Endothelial cell of umbilical vein (primary cell): ENCODE data around the gene PRF1. TPM values are rescaled to one million over a fixed set of nuclear protein-coding genes. Genes with fewer than 3 reads are reported as not detected.

Experiments
- BruUV-seq: library from RNA; stranded (reverse); fragments of 400-500 nt; replicated peaks from 2 replicates; lab custom pipeline; 2021; lab: Mats Ljungman, UMichigan
- CTCF ChIA-PET: fragments of 300-600, 350-600 bp; sonication (Branson Sonifier 250); formaldehyde crosslinking; loops from one replicate; lab custom pipeline; 2021; ENCODE audit warnings: antibody characterized with exemption, inconsistent platforms; lab: Charles Lee
- POLR2A ChIA-PET: fragments of 300-600, 350-600 bp; sonication (Branson Sonifier 250); formaldehyde crosslinking; loops from one replicate; lab custom pipeline; 2021; ENCODE audit warnings: antibody characterized with exemption, inconsistent platforms; lab: Charles Lee
- DNase-seq: peaks from one replicate; pipeline ENCODE4 v3.0.0-alpha.2; 2011; ENCODE audit warnings: low read depth, low spot score
- FAIRE-seq: peaks from 2 replicates; lab custom pipeline; 2011; peaks lifted over from hg19 to GRCh38; lab: Jason Lieb, UNC
- H2AFZ ChIP-seq: 2 replicates; pipeline ENCODE4 v1.6.0; 2012; ENCODE audit warnings: low read depth, low read length, control low read depth, inconsistent platforms
- H3K27ac ChIP-seq: 2 replicates; pipeline ENCODE4 v1.5.1; 2011; ENCODE audit warnings: low read depth, mild to moderate bottlenecking, control low read depth, low read length, moderate library complexity; ENCODE audit not compliant: insufficient read depth
- H3K27me3 ChIP-seq, 2 experiments: 2 replicates each; pipeline versions ENCODE4 v1.6.0 to v1.6.1; 2011; ENCODE audit warnings: low read length in 2 of 2, mixed read lengths in 1 of 2; ENCODE audit not compliant: control insufficient read depth in 2 of 2, insufficient read depth in 2 of 2
- H3K36me3 ChIP-seq, 2 experiments: 2 replicates in 1 of 2; 3 replicates in 1 of 2; pipeline ENCODE4 v1.5.1; 2011; ENCODE audit warnings: low read length in 2 of 2, mild to moderate bottlenecking in 1 of 2, moderate library complexity in 1 of 2; ENCODE audit not compliant: control insufficient read depth in 2 of 2, insufficient read depth in 2 of 2; ENCODE audit errors: extremely low read depth in 1 of 2
- H3K4me1 ChIP-seq: 3 replicates; pipeline ENCODE4 v1.5.1; 2011; ENCODE audit warnings: mild to moderate bottlenecking, low read length; ENCODE audit not compliant: control insufficient read depth, insufficient read depth; ENCODE audit errors: extremely low read depth
- H3K4me2 ChIP-seq: 2 replicates; pipeline ENCODE4 v1.6.1; 2011; ENCODE audit warnings: low read length, control low read depth, mixed read lengths; ENCODE audit not compliant: insufficient read depth
- H3K4me3 ChIP-seq, 3 experiments: fragments of 200-600 bp in 1 of 3; sonication (generic), shearing (Covaris generic) in 1 of 3; replicated peaks in 1 of 3; 2 replicates each; pipeline ENCODE4 v1.5.1; 2011 to 2016; ENCODE audit warnings: control low read depth in 3 of 3, low read length in 3 of 3, mild to moderate bottlenecking in 2 of 3, inconsistent platforms in 1 of 3, low read depth in 1 of 3, moderate library complexity in 1 of 3; ENCODE audit not compliant: insufficient read depth in 1 of 3
- H3K79me2 ChIP-seq: 2 replicates; pipeline ENCODE4 v1.6.0; 2012; ENCODE audit warnings: low read length, inconsistent platforms; ENCODE audit not compliant: control insufficient read depth, insufficient read depth
- H3K9ac ChIP-seq: replicated peaks from 2 replicates; pipeline ENCODE3; 2011; ENCODE audit warnings: low read length, control low read depth; ENCODE audit not compliant: insufficient read depth; ENCODE audit errors: extremely low read depth
- H3K9me1 ChIP-seq: replicated peaks from 3 replicates; pipeline ENCODE4 v1.6.0; 2011; ENCODE audit warnings: mild to moderate bottlenecking, low read length; ENCODE audit not compliant: control insufficient read depth, insufficient read depth; ENCODE audit errors: extremely low read depth
- H3K9me3 ChIP-seq: replicated peaks from 2 replicates; pipeline ENCODE4 v1.5.1; 2012; ENCODE audit warnings: low read length, inconsistent platforms; ENCODE audit not compliant: control insufficient read depth, insufficient read depth
- H4K20me1 ChIP-seq: replicated peaks from 2 replicates; pipeline ENCODE3; 2011; ENCODE audit warnings: mild to moderate bottlenecking, low read length; ENCODE audit not compliant: control insufficient read depth, insufficient read depth; ENCODE audit errors: extremely low read depth
- FOS ChIP-seq: IDR thresholded peaks from 2 replicates; pipeline ENCODE4 v1.6.1; 2011; ENCODE audit warnings: mild to moderate bottlenecking, low read length, moderate library complexity, borderline replicate concordance; ENCODE audit not compliant: insufficient read depth
- GATA2 ChIP-seq: IDR thresholded peaks from 2 replicates; pipeline ENCODE4 v1.7.0; 2011; ENCODE audit warnings: low read depth, mild to moderate bottlenecking, moderate library complexity, mixed read lengths, low read length; ENCODE audit not compliant: insufficient read length, insufficient read depth
- JUN ChIP-seq: IDR thresholded peaks from 2 replicates; pipeline ENCODE4 v1.6.1; 2011; ENCODE audit warnings: borderline replicate concordance, low read depth; ENCODE audit not compliant: insufficient read length, insufficient read depth
- MYC ChIP-seq: IDR thresholded peaks from one replicate; pipeline ENCODE4 v1.6.1; 2011; ENCODE audit warnings: mild to moderate bottlenecking, low read depth, low read length
- POLR2A ChIP-seq: IDR thresholded peaks from 2 replicates; pipeline ENCODE4 v1.6.1; 2012; ENCODE audit warnings: low read depth, mild to moderate bottlenecking, control low read depth, low read length
- POLR2AphosphoS5 ChIP-seq: IDR thresholded peaks from 2 replicates; pipeline ENCODE4 v1.6.1; 2012; ENCODE audit warnings: low read depth, mild to moderate bottlenecking, control low read depth, low read length, moderate library complexity; ENCODE audit not compliant: insufficient read depth
- dilution Hi-C: fragments of 300-500 bp; cut with MboI; formaldehyde crosslinking; loops from one replicate; pipeline ENCODE4 v1.15.0; 2019; ENCODE audit warnings: low sequenced_read_pairs; ENCODE audit not compliant: extremely low pct_ligation_motif_present
- intact Hi-C: fragments of 100-400 bp; cut with micrococcal nuclease; formaldehyde crosslinking; loops from one replicate; pipeline ENCODE4 v1.10.0; 2022
- polyA plus RNA-seq, 4 experiments: library from polyadenylated mRNA; depleted of rRNA in 3 of 4; stranded (reverse) in 3 of 4; unstranded in 1 of 4; fragments of >200 nt; gene quantifications; 2 replicates each; pipeline versions ENCODE4 v1.2.1 to v1.2.3, GENCODE V29; 2011 to 2012; ENCODE audit warnings: missing spikeins in 1 of 4
- total RNA-seq: library from RNA; stranded (reverse); gene quantifications from 2 replicates; pipeline ENCODE4 v1.2.3, GENCODE V29; 2021
- TF ChIP-seq, protein P1 (sequence below), 2 donors: IDR thresholded peaks; 1 replicate in 1 of 2; 2 replicates in 1 of 2; pipeline ENCODE4 v1.5.1; 2011; ENCODE audit warnings: low read length in 2 of 2, mild to moderate bottlenecking in 2 of 2, moderate library complexity in 2 of 2, control low read depth in 1 of 2, inconsistent platforms in 1 of 2, low read depth in 1 of 2; ENCODE audit not compliant: insufficient read depth in 1 of 2; ENCODE audit errors: extremely low read depth in 1 of 2
- TF ChIP-seq, protein P2 (sequence below): IDR thresholded peaks from 2 replicates; pipeline ENCODE4 v1.6.1; 2011; ENCODE audit not compliant: insufficient read depth, insufficient read length

Gene PRF1
- total and polyA plus RNA-seq, 2 donors (not counting 3 experiments of a cell fraction or from before 2014, with no cell fraction given), result not detected

DNA sequence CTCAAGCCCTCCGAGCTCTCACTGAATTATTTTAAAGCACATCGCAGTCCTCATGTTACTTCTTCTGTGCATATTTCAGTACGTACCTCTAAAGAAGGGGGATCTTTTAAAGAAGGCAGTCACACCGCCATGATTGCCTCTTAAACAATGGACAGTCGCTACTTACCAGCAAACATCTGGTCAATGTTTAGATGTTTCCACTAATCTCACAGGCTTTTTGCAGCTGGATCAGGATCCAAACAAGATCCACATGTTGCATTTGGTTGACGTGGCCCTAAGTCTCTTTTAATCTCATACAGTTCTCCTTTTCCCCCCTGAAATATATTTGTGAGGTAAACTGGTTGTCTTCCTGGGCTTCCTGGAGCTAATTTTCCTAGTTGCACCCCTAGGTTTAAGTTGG lies 50.0 kb downstream of the PRF1 start:
- H2AFZ ChIP-seq, result no peak overlapping the region
- no peak for TF ChIP-seq MYC
- no peaks in the 10 kb centered on the region for H3K79me2 ChIP-seq
- no peaks in the 10 kb centered on the region for H4K20me1 ChIP-seq
- no peaks in the 10 kb centered on the region for H3K9me1 ChIP-seq
- H3K27ac ChIP-seq, result no peak overlapping the region
- no peak for DNase-seq
- no peak for FAIRE-seq
- POLR2A ChIA-PET, result no interaction called here
- H3K4me1 ChIP-seq, result no peaks in the 10 kb centered on the region
- dilution Hi-C loops (no loop called here), intact Hi-C loops (no loop called here)
- CTCF ChIA-PET, result interaction anchor here (1.1 to 2.1 kb wide), 4 partner anchors 91 to 208 kb away, joined by 3 to 8 read pairs (median 4); no protein-coding TSS in a partner anchor
- no peak overlapping the region for H3K4me2 ChIP-seq
- no peaks in the 10 kb centered on the region for H3K27me3 ChIP-seq
- H3K36me3 ChIP-seq, result peaks cover 0 to 4% of the 10 kb centered on the region in 2 experiments
- no peak overlapping the region for H3K9ac ChIP-seq
- H3K4me3 ChIP-seq, result no peak overlapping the region
- BruUV-seq, result no TSS peak
- no peaks in the 10 kb centered on the region for H3K9me3 ChIP-seq

DNA sequence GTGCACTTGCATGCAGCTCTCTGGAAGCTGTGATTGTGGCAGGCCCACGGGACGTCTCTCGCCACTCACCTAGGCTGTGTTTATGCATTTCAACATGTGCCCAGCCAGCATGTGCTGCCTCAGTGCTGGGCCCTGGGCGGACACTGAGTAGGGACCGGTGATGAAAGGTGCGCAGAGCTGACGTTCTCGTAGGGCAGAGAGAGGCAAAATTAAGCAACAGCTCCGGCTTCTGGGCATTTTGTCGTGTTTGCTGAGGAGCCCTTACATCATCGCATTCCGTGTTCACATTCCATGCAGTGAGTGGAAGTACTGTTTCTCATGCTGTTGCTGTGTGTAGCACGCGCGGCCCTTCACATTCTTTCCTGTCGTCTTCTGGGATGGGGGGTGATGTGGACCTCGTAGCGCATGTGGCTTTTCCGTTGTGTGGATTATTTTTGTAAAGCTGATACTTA lies 50.5 kb downstream of the PRF1 start:
- Histone ChIP-seq H3K4me3 (no peak overlapping the region), H3K27me3 (no peaks in the 10 kb centered on the region), H2AFZ (no peak overlapping the region), H3K4me2 (no peak overlapping the region), H4K20me1 (no peaks in the 10 kb centered on the region), H3K9me1 (no peaks in the 10 kb centered on the region), H3K27ac (no peak overlapping the region), H3K9me3 (no peaks in the 10 kb centered on the region), H3K9ac (no peak overlapping the region), H3K36me3 (peaks cover 0 to 4% of the 10 kb centered on the region in 2 experiments), H3K4me1 (no peaks in the 10 kb centered on the region), H3K79me2 (no peaks in the 10 kb centered on the region)
- DNase-seq, result no peak
- no peak for TF ChIP-seq POLR2AphosphoS5
- TF ChIP-seq, protein P1, sequence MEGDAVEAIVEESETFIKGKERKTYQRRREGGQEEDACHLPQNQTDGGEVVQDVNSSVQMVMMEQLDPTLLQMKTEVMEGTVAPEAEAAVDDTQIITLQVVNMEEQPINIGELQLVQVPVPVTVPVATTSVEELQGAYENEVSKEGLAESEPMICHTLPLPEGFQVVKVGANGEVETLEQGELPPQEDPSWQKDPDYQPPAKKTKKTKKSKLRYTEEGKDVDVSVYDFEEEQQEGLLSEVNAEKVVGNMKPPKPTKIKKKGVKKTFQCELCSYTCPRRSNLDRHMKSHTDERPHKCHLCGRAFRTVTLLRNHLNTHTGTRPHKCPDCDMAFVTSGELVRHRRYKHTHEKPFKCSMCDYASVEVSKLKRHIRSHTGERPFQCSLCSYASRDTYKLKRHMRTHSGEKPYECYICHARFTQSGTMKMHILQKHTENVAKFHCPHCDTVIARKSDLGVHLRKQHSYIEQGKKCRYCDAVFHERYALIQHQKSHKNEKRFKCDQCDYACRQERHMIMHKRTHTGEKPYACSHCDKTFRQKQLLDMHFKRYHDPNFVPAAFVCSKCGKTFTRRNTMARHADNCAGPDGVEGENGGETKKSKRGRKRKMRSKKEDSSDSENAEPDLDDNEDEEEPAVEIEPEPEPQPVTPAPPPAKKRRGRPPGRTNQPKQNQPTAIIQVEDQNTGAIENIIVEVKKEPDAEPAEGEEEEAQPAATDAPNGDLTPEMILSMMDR (IDR thresholded peaks at IDR 0.05; ENCODE audit: extremely low read depth in 1 of 2, insufficient read depth in 1 of 2, low read depth in 1 of 2, low read length in 2 of 2), result no peak
- TF ChIP-seq JUN, result no peak
- TF ChIP-seq FOS, result no peak
- no peak for TF ChIP-seq MYC
- TF ChIP-seq POLR2A, result no peak
- no peak for TF ChIP-seq GATA2
- TF ChIP-seq, protein P2, sequence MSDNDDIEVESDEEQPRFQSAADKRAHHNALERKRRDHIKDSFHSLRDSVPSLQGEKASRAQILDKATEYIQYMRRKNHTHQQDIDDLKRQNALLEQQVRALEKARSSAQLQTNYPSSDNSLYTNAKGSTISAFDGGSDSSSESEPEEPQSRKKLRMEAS, result no peak
- no peak for FAIRE-seq
- CTCF ChIA-PET, result interaction anchor here (0.8 to 2.1 kb wide), 7 partner anchors 24 to 327 kb away, joined by 3 to 8 read pairs (median 4); no protein-coding TSS in a partner anchor
- dilution Hi-C loops, result no loop called here
- POLR2A ChIA-PET, result no interaction called here
- no TSS peak for BruUV-seq
- intact Hi-C loops, result no loop called here
